ENCODE measurements around the gene INSRR. TPM values are rescaled to one million over a fixed set of nuclear protein-coding genes. Genes with fewer than 3 reads are reported as not detected.
A peak's percentile ranks its signal among the peaks of the same experiment; 100 is the strongest.

INSRR gene
- total and polyA plus RNA-seq, 9 of the 15 experiments (the other 6 are each of a cell fraction or from before 2014, with no cell fraction given), result 0.03 to 0.18 (median 0.06) TPM; not detected in 3

- no peak for TF ChIP-seq RBM39 (optimal IDR thresholded peaks at IDR 0.05; ENCODE audit: low read depth, low read length)
- no peak for TF ChIP-seq PPARD (CRISPR knock-in tag; IDR thresholded peaks at IDR 0.05)
- TF ChIP-seq SRSF1 (IDR thresholded peaks at IDR 0.05; ENCODE audit: low read depth, low read length), result no peak
- TF ChIP-seq SIN3A (IDR thresholded peaks at IDR 0.05; ENCODE audit: borderline replicate concordance in 2 of 2, control insufficient read depth in 1 of 2, low read depth in 2 of 2, low read length in 2 of 2), result peak in 1 of 2 experiments; percentile 95; a peak in 1 of 4 replicates
- no peak for TF ChIP-seq YY1 (IDR thresholded peaks at IDR 0.05; ENCODE audit: borderline replicate concordance in 1 of 3, control insufficient read depth in 1 of 3, extremely low read depth in 1 of 3, insufficient read depth in 3 of 3, insufficient read length in 1 of 3, insufficient replicate concordance in 2 of 3, low read depth in 1 of 3, low read length in 2 of 3)
- TF ChIP-seq ZNF143 (CRISPR knock-in tag; IDR thresholded peaks at IDR 0.05), result no peak
- TF ChIP-seq ATF2 (CRISPR knock-in tag; IDR thresholded peaks at IDR 0.05), result 0 out of 2 replicates have a peak, but pooled peaks have one; percentile 56
- no peak for TF ChIP-seq CHAMP1 (IDR thresholded peaks at IDR 0.05)
- TF ChIP-seq ZNF41 (CRISPR knock-in tag; conservative IDR thresholded peaks at IDR 0.05), result no peak
- no peak for TF ChIP-seq SMARCC2 (IDR thresholded peaks at IDR 0.05; ENCODE audit: low read depth)
- peak; percentile 61; the same call in 1 of the 2 replicates for TF ChIP-seq ZBTB7A (IDR thresholded peaks at IDR 0.05; ENCODE audit: borderline replicate concordance, control insufficient read depth, low read depth, low read length)
- TF ChIP-seq E2F5 (CRISPR knock-in tag; IDR thresholded peaks at IDR 0.05), result no peak
- TF ChIP-seq ARID3B (CRISPR knock-in tag; IDR thresholded peaks at IDR 0.05; ENCODE audit: borderline replicate concordance), result no peak
- TF ChIP-seq KDM5B (IDR thresholded peaks at IDR 0.05; ENCODE audit: insufficient replicate concordance, low read depth, low read length), result peak; percentile 19
- TF ChIP-seq NFE2 (IDR thresholded peaks at IDR 0.05; ENCODE audit: low read depth), result no peak
- TF ChIP-seq SREBF2 (CRISPR knock-in tag; IDR thresholded peaks at IDR 0.05), result no peak
- TF ChIP-seq KDM2B (CRISPR knock-in tag; IDR thresholded peaks at IDR 0.05), result no peak
Measured at GRCh38 chr1:156860628-156861423, 1.9 kb upstream of the INSRR start, which contains the start of gene NTRK1 (continued).

All from K562 (cell line).